CD4-positive, alpha-beta T cell treated with Interleukin-15 for 1 hour (primary cell): ENCODE measurements around the gene ADAMTSL1.

Experiments
- DNase-seq: peaks from one replicate; pipeline ENCODE4 v3.0.0-alpha.2; 2020

Gene ADAMTSL1, protein sequence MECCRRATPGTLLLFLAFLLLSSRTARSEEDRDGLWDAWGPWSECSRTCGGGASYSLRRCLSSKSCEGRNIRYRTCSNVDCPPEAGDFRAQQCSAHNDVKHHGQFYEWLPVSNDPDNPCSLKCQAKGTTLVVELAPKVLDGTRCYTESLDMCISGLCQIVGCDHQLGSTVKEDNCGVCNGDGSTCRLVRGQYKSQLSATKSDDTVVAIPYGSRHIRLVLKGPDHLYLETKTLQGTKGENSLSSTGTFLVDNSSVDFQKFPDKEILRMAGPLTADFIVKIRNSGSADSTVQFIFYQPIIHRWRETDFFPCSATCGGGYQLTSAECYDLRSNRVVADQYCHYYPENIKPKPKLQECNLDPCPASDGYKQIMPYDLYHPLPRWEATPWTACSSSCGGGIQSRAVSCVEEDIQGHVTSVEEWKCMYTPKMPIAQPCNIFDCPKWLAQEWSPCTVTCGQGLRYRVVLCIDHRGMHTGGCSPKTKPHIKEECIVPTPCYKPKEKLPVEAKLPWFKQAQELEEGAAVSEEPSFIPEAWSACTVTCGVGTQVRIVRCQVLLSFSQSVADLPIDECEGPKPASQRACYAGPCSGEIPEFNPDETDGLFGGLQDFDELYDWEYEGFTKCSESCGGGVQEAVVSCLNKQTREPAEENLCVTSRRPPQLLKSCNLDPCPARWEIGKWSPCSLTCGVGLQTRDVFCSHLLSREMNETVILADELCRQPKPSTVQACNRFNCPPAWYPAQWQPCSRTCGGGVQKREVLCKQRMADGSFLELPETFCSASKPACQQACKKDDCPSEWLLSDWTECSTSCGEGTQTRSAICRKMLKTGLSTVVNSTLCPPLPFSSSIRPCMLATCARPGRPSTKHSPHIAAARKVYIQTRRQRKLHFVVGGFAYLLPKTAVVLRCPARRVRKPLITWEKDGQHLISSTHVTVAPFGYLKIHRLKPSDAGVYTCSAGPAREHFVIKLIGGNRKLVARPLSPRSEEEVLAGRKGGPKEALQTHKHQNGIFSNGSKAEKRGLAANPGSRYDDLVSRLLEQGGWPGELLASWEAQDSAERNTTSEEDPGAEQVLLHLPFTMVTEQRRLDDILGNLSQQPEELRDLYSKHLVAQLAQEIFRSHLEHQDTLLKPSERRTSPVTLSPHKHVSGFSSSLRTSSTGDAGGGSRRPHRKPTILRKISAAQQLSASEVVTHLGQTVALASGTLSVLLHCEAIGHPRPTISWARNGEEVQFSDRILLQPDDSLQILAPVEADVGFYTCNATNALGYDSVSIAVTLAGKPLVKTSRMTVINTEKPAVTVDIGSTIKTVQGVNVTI (N-terminal part only)

DNA sequence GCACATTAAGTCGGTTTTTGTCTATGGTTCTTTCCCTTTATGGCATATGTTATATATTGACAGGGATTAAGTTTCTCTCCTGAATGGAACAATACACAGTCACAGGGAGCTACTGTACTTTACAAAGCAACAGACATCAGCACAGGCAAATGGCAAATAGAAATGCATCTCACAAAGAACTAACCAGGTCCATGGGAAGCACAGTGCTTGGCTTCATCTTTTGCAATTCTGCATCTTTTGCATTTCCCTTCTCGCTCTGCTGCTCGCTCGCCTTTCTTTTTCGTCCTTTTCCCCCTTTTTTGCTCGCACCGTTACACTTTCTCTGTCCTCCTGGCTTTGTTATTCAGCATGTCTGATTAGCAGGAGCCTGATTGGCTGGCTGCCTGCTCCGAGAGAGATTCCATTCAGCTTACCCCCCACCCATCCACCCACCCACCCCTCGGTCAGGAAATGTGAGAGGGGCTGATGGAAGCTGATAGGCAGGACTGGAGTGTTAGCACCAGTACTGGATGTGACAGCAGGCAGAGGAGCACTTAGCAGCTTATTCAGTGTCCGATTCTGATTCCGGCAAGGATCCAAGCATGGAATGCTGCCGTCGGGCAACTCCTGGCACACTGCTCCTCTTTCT lies at the start of gene ADAMTSL1:
ADAMTSL1 (plus strand) TSS at position 502 of the 628 bp plus-strand sequence; CDS start at position 582, 80 bp downstream.
- no peak for DNase-seq

DNA sequence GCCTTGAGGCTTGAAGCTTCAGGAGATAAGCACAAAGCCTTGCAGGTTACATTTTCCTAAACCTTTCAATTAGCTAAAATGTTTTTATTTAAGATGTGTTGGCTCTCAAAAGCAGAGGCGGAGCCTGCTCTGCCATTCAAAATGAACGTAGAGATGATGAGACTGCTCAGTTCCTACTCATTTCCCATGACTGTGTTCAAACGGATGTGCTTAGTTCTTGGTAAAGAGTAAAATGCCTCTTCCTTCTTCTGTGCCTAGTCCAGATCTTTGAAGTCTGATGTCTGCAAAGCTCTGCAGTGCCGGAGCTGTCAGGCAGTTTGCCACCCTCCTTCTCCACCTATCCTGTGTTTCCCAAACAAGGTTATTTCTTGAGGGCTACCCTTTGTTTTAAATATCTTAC lies 46.3 kb upstream of the ADAMTSL1 start:
- no peak for DNase-seq

DNA sequence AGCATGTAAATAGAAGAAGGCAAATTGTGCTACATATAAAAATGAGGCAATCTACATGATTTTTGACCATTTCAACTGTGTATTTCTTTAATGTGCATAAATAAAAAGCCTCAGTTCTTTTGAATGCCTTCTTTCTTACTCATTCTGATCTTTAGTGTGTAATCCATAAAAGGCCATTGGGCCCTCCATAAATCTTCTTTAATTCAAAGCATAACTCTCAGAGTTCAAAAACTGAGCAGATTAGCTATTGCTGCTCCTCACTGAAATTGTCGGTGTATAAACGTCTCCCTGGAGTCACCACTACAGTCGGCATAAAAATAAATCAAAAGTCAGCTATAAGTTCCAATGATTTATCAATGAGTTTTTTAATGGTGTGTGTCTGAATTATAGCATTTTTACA lies 45.3 kb upstream of the ADAMTSL1 start:
- no peak for DNase-seq

DNA sequence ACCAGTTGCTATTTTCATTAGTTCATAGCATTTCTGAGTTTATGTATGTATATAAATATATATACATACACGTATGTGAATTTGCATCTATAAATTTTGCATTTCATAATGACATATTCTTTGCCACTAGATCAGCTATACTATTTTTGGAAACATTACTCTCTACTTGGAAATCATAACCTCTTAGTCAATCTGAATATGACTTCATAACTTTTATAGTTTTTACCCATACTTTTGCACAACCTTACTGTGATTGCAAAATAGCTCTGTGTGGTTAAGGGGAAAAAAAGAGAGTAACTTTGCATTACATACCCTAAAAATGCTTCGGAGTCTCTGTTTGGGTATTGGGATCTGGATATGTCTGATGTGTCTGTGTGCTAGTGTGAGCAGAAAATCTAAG lies 44.9 kb upstream of the ADAMTSL1 start:
- no peak for DNase-seq

DNA sequence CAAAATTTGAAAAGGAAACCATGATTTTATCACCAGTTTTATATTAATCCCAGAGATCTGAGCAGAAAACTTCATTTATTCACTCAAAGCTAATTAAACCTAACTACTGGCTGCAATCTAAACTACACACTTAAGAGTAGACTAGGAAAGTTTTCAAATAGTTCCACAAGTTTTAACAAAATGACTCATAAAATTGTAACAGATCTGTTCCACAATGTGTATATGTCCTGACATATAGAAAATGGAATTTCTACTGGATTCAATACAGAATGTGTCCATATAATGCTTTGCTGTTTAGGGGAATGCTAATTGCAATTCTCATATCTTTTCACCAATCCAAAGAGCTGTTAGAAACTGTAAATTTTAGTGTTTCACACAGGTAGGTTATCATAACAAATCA lies 40.3 kb upstream of the ADAMTSL1 start:
- DNase-seq: no peak

DNA sequence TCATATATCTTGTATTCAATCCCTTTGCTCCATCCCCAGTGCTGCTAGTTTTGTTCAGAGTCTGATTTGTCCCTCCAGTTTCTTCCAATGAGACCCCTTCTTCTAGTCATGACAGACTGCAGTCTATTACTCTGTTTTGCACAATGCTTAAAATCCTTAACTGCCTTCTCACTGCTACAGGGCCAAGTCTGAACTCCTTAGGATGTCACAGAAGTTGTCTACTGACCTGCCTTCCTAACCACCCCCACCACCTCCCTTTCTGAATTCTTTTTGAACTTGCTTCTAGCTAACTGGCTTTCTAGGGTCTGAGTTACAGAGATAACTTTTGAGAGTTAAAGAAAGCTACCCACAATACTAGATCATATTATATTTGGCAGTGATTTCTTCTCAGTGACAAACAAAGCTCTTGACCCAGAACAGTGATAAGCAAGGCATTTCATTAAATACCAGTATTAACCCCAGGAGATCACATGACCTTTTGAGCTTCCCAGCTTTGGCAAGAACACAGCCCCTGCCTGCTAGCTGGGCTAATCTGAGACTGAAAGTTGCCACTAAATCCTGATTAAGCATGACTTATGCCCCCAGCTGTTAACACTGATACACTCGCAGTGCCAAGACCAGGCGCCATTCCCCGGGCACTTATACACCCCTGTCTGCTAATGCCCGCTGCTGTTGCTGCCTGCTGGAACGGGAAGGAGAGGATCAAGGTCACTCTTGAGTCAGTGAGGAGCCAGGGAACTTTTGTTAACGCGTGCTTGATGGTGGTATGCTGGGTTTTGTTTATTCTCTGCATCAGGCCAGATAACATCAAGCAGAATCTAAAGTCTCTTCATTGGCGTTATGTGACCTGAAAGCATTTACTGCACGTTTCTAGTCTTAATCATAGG lies 36.4 kb upstream of the ADAMTSL1 start:
- no peak for DNase-seq

DNA sequence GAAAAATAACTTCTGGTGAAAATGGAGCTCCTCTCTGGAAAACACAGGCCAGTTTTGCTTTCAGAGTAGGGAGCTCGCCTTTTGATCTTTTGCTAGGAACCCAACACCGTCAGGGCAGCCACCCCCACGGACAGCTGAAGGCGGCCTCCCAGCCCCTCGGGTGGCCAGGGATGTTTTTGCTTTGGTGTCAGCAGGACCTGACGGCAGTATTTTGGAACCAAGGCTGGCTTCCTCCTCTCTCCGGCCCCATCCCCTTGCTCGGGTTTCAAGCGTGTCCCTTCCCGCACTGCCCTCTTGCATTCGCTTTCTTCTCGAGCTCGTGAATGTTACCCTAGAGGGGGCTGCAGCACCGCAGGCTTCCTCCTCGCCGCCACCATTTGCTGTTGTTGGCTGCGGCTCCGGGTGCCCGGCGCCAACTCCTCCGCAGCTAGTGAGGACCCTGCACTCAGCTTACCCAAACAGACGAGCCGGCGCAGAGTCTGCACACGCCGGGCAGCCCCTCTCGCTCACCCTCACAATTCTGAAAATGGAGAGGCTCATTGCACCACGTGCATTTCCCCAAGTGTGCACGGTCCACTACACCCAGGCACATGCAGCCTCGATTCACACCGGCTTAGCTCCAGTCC lies 35.5 kb upstream of the ADAMTSL1 start:
- DNase-seq: no peak

DNA sequence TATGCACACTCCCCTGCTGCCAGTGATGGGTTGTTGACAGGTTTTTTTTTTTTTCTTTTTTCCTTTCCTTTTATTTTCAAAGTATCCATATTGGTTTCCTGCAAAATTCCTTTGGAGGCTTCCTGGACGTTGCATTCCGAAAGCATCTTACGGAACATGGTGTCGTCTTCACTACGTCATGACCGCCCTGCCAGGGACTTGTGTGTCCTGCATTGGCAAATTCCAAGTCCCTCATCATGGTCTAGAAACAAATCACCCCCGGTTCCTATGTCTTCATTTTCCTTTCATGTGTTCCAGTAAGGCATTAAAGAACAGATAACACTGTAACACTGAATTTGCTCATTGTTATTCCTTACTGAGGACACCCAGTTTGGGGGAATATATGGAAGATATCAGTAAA lies 35.0 kb upstream of the ADAMTSL1 start:
- no peak for DNase-seq

DNA sequence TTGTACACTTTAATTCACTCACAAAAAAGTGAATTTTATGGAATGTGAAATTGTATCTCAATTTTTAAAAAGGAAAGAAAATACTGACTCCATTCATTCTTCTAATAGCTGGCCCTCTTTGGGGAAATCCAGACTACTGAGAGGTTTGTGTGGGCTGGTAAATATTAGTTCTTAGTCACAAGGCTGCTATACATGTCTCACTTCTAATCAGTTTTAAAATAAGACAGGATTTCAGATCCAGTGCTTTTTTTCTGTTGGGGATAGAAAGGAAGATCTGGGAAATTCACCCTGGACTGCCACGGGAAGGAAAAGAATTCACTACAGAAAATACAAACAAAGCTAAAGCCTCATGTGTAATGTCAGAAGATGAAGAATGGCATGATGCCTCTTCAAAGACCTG lies 32.7 kb upstream of the ADAMTSL1 start:
- DNase-seq: no peak

DNA sequence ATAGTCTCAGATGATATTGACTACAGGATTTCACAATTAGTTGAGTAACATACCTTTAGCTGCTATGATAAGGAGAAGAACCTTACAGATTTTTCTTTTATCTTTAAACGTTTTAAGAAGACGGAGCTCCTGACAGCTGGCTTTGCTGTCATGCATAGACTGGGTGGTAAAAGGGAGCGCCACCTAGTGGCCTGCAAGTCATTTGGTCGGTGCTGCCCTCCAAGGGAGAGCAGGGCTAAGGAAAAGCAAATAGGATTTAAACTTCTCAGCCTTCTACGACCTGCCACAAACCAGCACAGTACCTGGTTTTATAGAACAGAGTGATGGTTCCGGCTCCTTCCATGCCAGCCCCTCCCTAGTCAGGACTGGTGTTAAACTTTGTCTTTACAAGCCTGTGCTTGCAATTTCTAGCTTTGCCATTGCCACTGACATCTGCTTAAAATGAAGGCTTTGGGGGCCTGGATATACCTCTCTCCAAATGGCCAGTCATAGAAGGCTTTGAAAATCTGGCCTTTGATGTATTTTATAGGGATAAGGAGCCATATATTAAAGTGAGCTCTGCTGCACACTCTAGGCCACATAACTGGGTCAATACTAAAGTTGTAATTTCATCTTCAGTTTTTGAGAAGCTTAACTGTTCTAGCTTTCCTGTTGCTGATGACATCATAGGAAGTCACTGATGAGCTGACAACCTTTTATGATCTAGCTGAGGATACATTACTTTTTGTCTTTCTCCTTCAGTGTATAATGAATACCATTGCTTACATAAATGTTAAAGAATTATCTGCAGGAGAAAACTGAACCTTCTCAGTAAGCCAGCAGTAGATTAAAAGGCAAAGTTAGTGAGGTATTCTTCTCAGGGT lies 31.1 kb upstream of the ADAMTSL1 start:
- peak; percentile 20 for DNase-seq

DNA sequence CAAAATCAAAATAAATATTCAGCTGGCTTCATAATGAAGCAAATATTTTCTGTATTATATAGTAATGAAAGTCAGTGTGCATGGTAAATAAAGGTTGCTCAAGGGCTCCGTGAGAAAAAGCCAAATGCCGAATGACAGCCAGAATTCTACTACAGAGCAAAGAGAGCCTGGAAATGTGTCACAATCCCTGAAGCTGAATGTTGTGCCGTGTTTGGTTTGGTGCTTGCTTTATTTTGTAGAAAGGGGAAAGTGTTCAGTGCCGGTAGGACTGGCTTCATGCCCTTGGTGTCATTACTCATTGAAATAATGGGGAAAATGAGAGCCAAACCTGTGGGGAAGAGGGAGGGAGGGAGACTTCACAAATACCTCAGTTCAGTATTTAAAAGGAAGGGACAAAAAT lies 26.8 kb upstream of the ADAMTSL1 start:
- no peak for DNase-seq

DNA sequence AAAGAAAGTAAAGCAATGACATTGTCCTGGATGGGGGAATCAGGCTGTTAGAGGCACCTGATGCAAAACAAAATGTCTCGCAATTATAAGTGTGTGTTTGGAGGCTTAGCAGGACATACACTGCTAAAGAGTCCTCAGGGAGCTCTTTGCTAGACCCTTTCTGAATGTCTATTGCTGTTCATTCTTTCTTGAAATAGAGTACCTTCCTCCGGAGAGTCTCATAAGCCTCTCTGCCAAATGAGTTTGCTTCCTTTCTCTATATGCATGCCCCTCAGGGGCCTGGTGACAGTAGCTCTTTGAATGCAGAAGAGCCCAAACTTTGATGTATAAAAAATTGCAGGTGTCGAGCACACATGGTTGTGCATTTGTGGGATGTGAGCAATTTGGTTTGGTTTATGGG lies 26.4 kb upstream of the ADAMTSL1 start:
- no peak for DNase-seq

DNA sequence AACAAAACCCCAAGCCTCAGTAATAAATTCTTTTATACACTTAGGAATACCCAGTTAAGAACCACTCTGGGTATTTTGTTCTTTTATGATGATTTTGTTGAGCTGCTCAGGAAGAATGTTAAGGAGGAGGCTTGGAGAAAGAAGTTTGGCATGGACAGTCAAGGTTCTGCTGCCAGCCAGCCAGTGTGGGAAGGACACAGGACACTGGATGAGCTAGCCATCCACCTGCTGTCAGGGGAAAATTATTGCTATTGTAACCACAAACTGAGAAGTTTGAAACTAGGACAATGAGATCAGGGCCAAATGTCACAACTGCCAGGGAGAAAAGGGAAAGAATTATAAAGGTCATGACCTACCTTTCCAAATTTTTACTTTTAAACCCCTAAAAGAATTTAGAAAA lies 25.9 kb upstream of the ADAMTSL1 start:
- no peak for DNase-seq

DNA sequence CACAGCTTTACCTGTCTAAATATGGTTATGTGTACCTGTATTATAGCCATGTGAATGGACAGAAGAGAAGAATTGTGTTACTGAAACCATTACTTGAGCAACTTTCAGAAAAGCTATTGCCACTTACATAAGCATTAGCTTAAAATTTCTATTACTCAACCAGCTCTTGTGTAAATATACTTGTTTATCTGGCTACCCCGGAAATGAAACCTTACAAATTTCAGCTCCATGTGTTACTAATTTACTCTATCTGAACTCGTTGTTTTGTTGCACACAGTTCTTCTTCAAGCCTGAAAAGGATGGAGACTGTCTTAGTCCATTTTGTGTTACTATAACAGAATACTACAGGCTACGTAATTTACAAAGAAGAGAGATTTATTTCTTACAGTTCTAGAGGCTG lies 22.5 kb upstream of the ADAMTSL1 start:
- DNase-seq: no peak

DNA sequence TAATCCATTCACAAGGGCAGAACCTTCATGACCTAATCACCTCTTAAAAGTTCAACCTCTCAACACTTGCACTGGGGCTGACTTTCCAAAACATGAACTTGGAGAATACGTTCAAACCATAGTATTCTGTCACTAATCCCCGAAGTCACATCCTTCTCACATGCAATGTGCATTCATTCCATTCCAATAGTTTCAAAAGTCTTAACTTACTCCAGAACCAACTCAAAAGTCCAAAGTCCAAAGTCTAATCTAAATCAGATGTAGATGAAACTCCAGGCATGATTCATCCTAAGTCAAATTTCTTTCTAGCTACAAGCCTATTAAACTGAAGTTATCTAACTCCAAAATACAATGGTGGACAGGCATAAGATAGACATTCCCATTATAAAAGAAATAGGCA lies 21.7 kb upstream of the ADAMTSL1 start:
- no peak for DNase-seq

DNA sequence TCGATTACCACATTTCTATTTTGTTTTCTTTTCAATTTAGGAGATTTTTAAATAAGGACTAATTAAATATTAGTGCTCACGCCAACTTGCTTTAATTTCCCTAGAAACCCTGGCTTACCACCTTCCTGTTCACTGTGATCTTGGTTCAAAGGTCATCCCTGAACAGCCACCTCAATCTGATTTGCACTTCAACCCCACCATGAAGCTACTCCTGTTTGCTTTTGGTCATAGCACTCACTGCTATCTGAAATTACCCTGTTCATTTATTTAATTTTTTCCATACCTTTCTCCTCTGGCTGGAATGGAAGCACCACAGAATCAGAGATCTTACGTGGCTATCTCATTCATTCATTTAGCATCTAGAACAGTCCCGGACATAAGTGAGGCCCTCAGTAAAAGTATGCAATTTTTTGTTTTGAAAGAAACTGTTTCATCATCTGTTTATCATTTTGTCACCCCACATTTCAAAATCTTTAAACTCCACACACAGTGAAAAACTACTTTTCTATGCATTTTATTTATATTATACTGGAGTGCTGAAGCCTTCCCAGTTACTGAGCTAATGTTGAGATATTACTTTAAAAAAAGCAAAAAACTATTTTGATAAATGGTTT lies 17.2 kb upstream of the ADAMTSL1 start:
- DNase-seq: no peak

DNA sequence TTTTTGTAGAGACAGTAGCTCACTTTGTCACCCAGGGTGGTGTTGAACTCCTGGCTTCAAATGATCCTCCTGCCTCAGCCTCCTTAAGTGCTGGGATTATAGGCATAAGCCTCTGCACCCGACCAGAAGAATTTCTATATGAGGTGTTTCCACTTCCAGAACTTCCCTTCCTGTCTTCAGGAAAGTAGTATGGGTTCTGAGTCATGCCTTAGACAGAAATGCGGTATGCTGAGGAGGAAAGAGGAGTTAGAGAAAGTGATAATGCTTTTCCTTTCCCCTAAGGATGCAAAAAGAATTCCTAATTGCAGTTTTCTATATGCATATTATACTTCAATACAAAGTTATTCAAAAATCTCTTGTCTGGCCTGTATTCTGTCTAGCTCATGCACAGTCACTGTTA lies 16.4 kb upstream of the ADAMTSL1 start:
- no peak for DNase-seq

DNA sequence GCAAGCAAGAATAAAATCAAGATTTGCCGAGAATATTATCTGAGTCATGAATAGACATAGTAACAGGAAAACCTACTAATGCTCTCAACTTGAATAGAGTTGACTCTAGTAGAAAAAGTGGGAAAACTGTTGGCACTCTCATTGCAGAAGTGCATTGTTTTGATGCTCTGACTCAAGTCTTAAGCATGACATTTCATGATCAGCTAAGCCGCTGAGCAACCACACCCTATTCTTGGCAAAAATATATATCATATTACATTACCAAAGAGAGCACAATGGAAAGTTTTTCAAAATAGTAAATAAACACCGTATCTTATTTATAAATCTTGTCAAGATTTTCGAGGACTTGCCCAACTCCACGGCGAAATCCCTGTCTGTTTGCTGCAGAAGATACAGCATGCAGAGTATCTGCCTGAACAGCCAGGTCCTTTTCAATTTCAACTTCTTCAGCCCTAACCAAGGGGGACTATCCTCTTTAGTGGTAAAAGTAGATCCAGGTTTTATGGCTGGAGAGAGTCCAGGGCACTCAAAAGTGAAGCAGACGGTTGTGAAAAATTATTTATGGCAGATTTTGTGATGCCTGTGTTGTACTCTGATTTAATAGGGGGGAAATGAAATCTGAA lies 13.9 kb upstream of the ADAMTSL1 start:
- DNase-seq: no peak

DNA sequence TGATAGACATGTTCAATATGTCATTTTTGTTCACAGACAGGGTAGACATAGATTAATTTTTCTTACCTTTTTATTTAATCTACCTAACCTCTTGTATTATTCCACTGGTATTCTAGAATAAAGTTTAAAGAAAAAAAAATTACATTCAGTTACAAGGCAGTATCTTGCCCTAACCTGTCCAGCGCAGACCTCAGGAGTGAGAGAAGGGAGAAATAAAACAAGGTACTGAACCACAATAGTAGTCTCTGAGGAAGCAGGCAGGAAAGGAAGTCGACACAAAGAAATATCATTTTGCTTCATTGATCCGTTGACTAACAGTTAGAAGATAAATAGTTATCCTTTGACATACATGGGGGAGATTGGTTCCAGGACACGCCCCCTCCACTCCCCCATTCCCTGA lies 12.5 kb upstream of the ADAMTSL1 start:
- no peak for DNase-seq
